IPS DF 4.7 (cell line): ENCODE results near the gene CD69.

Source experiments
- DNase-seq: peaks from one replicate; pipeline ENCODE4 v3.0.0-alpha.2; 2013; ENCODE audit warnings: low spot score; ENCODE audit errors: extremely low read depth

CD69 gene

GRCh38 chr12:9782547-9783382, 22.1 kb upstream of the CD69 start:
- peak; percentile 25 for DNase-seq

DNA sequence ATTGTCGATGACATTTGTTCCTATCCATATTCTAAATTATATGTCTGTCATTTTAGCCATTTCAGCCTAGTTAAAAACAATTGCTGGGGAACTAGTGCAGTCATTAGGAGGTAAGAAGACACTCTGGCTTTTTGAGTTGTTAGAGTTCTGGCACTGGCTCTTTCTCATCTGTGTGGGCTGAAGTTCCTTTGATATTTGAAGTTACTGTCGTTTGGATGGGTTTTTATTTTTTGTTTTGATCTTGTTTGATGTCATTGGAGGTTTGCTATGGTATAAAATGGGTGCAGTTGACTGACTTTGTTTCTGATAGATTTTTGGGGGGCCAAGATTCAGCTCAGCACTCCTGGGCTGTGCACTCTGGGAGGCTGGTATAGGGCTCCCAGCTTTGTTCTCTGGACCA, 20.7 kb upstream of the CD69 start:
- no peak for DNase-seq

- no peak for DNase-seq
Measured at GRCh38 chr12:9779209-9779608, 18.5 kb upstream of the CD69 start.

DNA sequence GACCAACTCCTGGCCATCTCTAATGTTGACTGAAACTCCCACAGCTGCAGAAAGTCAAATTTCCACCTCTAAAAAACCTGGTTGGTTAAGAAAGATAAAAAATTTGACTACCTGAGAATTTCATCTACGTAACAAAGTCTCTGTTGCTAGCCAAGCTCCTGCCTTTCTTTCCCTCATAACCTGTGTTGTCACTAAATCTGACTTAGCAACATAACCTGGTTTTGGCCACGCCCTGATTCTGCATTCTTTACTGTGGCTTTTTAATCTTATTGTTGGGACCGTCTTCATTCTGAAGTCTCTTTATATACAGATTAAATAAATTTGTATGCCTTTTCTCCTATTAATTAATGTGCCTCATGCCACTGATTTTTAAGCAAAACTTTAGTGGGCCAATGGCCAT, 16.1 kb upstream of the CD69 start:
- DNase-seq: no peak

DNA sequence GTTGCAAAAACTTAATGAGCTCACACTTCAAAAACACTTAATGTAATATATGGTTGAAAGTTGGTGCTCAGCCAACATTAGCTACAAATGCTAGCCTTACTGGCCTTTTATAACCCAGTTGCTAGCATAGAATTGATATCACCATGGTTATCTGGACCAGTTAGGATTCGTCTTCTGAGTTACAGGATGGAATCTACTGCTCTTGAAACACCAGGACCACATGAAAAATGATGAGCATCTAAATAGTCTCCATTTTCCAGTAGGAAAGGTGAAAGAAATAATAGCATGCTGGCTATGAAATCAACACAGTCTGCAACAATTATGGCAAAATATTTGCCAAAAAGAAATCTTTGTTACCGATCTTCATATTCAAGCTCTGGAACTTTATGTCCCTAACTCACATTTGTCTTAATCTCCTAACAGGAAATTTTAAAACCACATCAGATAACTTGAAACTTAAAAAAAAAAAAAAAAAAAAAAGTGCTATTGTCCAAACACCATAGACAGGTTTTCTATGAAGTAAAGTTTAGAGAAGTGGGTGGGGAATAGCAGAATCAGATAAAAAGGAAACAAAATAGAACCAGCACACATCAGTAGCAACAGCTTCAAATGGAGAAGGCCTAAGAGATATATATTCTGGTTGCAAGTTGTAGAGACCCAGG, 12.6 kb upstream of the CD69 start:
- no peak for DNase-seq

DNA sequence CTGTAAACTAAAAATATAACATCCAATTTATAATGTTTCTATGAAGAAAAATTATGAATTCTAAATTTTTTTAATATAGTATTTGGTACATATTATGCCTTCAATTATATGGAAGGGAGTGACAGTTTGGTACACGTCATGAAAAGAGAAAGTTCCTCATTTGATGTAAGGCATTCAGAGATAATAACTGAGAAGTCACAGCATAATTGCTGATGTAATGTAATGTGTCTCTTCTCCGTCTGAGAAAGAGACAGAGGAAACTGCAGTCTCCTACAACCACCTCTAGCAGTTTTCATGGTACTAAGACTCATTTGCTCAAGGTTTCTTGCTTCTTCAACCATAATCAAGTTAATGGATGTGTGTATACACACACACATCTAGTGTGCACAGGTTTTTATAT, 2.3 kb upstream of the CD69 start:
- DNase-seq: no peak

DNA sequence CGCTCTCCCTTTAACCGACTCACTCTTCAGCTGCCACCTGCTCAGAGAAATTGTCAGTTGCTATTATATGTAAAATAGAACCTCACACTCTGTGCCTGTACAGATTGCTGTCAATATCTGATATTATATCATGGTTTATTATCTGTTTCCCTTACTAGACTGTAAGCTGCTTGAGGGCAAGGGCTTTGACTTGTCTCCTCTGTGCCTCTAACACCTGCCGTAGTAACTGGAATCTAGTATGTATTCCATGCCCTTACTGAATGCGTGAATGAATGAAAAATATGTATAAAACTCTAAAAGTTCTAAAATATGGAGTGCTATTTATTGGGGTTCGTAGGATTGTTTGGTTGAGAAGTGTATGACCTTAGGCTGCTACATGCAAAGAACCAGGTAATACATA, 1.7 kb upstream of the CD69 start:
- no peak for DNase-seq

DNA sequence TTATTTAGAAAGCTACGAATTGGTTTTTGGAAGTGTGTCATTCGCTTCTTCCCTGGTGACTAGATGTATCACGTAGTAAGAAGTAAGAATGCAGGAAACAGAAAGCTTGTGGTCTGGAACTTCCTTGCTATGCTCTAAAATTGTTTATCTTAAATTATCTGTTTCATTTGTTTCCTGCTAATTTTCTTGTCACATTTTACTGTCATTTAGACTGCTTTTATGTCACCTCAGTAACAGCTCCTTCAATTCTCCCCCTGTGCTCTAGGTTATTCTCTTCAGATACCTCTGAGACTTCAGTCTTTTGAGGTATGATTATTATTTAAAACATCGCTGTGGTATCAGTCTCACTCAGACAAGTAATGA, 699 bp upstream of the CD69 start:
- no peak for DNase-seq

DNA sequence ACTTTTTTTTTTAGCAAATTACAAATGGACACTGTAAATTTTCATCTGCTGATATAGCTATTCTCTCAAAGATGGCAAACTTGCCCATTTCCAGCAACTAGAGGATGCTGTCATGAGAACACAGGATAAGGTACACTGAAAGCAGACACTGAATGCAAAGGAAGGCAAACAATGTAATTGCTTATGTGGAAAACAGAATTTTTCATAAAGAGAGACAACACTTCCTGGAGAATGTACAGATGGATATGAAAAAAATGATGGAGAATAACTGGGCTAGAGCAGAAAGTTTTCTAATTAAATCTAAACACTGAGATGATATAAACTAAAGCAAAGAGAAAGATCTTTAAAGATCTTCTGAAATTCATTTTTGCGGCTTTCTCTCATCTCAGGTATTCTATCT, 581 bp downstream of the CD69 start:
- no peak for DNase-seq

DNA sequence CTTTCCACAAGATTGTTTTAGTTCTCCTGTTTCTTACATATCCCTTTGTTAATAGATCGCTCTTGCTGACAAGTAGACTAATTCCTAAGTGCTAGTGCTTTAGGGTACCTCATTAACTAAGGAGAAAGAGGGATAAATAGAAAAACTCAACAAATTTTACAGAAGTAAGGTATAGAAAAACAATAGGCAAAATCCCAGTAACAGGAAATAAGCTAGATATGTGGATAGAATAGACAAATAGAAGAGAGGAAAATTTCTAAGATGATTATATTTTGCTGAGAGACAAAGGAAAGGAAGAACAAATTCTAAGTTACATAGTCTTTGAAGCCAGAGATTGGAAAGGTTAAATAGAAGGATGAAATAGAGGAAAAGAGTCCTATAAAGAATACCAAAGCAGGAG, 1.0 kb downstream of the CD69 start:
- no peak for DNase-seq

GRCh38 chr12:9758119-9758518, 2.6 kb downstream of the CD69 start:
- no peak for DNase-seq

GRCh38 chr12:9757433-9758025, 3.2 kb downstream of the CD69 start:
- no peak for DNase-seq

GRCh38 chr12:9756706-9757105, 4.0 kb downstream of the CD69 start:
- DNase-seq: no peak

DNA sequence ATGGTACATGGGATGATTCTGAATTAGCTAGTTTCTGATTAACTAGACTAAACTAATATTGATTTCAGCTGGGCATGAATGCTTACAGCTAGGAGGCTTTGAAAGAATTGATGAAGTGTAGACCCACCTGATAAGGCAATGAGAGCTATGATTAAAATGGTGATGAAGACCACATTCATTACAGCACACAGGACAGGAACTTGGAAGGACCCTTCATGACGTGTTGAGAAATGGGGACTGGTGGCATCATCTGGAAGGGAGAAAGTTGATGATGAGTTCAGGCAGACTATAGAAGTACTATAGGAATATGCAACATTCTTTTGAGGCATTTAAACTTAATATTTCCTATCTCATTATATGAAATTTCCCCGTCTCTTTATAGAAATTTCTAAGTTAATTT, 4.5 kb downstream of the CD69 start:
- no peak for DNase-seq

- no peak for DNase-seq
Measured at GRCh38 chr12:9755567-9755966, 5.1 kb downstream of the CD69 start.

GRCh38 chr12:9755035-9755434, 5.7 kb downstream of the CD69 start:
- DNase-seq: no peak

- no peak for DNase-seq
Measured at GRCh38 chr12:9754099-9754927, 6.4 kb downstream of the CD69 start.

GRCh38 chr12:9753498-9753897, 7.2 kb downstream of the CD69 start:
- DNase-seq: no peak

DNA sequence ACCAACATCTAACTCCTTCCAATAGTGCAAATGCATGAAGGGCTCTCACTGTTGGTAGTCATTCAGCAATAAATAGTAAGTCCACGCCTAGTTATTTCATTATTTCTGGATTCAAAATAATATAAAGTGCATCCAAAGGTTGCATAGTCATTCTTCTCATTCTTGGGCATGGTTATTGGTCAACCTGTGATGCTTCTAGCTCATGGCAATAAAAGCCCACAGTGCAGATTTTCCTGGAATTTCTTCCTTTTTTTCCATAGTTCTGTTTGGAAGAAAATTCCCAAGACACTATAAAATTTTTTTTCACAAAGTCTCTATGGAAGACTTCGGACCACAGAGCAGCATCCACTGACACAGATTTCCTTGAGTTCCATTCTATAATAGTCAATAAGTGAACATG, 7.6 kb downstream of the CD69 start:
- DNase-seq: no peak

DNA sequence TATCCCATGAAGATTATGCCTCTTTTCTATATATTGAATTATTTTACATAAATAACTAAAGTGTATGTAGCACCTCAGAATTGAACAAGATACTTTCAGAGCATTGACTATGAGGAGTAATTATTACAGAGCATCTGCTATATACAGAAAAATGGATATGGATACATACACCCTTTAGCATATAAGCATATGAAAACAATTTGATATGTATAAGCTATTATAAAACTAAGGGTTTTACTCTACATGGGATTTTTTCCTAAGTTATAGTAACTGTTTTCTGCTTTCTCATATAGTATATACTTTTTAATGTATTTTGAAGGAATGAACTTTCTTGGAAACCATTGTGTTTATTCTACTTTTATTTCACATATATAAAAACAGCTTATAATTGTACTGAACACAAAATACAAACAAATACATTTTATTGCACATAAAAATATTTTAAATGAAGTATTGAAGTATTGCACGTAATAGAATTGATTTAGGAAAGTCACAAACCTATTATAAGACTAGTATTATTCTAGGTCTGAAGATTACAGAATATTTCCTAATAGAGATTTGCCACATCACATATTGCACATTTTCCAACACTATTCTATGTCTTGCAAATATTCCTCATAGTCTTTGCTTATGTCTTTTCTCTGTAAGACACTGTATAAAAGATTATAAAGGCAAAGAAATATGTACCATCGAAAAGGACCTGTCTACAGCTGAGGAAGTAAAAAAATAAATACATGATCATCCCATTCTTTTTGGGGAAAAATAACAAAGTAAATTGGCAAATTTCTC, 8.4 kb downstream of the CD69 start:
- DNase-seq: no peak
